ENCODE measurements around the gene CIDEC.
"Not testable (repeated sequence)": the region's sequence is repeated elsewhere in the genome, so short reads cannot be mapped to it uniquely, and the experiment has no call there.

The CIDEC gene

DNA sequence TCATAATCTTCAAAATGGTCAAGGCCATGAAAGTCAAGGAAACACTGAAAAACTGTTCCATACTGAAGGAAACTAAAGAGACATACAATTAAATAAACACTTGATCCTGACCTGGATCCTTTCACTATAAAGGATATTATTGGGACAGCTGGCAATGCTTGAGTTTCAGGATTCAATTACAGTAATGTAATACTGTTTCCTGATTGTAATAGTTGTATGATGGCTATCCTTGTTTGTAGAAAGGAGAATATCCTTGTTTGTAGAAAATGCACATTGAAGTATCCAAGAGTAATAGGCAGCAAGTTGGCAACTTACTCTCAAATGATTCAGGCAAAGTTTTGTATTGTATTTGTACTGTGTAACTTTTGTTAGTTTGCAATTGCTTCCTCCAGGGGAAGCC, 4.6 kb downstream of the CIDEC start:
- DNase-seq (ENCODE audit: low spot score), result no peak
- in situ Hi-C loops (cut with MboI; ENCODE audit: low pct_unique_long_range_greater_than_20kb, low sequenced_read_pairs, unreplicated experiment), result no loop called here
- TF ChIP-seq CTCF (IDR thresholded peaks at IDR 0.05; ENCODE audit: extremely low read depth, insufficient read depth, missing control alignments), result no peak

DNA sequence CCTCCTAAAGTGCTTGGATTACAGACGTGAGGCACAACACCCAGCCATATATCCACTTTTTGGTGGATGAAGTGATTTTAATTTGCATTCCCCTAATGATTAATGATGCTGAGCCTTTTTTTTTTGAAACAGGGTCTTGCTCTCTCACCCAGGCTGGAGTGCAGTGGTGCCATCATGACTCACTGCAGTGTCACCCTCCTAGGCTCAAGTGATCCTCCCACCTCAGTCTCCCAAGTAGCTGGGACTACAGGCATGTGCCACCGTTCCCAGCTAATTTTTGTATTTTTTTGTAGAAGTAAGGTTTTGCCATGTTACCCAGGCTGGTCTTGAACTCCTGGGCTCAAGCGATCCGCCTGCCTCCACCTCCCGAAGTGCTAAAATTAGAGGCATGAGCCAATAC, 8.0 kb downstream of the CIDEC start:
- DNase-seq (ENCODE audit: low spot score); in situ Hi-C loops (cut with MboI; ENCODE audit: low pct_unique_long_range_greater_than_20kb, low sequenced_read_pairs, unreplicated experiment): not testable (repeated sequence)

GRCh38 chr3:9870978-9871377, 9.1 kb downstream of the CIDEC start:
- in situ Hi-C loops (cut with MboI; ENCODE audit: low pct_unique_long_range_greater_than_20kb, low sequenced_read_pairs, unreplicated experiment), result no loop called here
- TF ChIP-seq CTCF (IDR thresholded peaks at IDR 0.05; ENCODE audit: extremely low read depth, insufficient read depth, missing control alignments), result no peak
- DNase-seq (ENCODE audit: low spot score), result no peak

- DNase-seq (ENCODE audit: low spot score), result no peak
- no peak for TF ChIP-seq CTCF (IDR thresholded peaks at IDR 0.05; ENCODE audit: extremely low read depth, insufficient read depth, missing control alignments)
- in situ Hi-C loops (cut with MboI; ENCODE audit: low pct_unique_long_range_greater_than_20kb, low sequenced_read_pairs, unreplicated experiment), result no loop called here
These were observed 10.1 kb downstream of the CIDEC start for GRCh38 chr3:9869955-9870354.

DNA sequence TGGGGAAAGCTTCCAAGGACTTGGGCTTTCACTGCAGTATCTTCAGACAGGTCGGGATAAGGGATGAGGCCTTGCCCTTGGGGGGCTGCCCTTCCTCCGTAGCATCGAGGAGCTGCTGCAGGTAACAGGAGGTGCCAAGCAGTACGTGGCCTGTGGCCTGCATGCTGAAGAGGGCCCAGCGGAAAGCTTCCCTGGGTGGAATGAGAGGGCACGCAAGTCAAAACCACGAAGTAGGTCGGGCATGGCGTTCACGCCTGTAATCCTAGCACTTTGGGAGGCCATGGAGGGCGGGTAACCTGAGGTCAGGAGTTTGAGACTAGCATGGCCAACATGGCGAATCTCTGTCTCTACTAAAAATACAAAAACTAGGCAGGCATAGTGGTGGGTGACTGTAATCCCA, 12.9 kb downstream of the CIDEC start:
- in situ Hi-C loops (cut with MboI; ENCODE audit: low pct_unique_long_range_greater_than_20kb, low sequenced_read_pairs, unreplicated experiment), result no loop called here
- no peak for TF ChIP-seq CTCF (IDR thresholded peaks at IDR 0.05; ENCODE audit: extremely low read depth, insufficient read depth, missing control alignments)
- no peak for DNase-seq (ENCODE audit: low spot score)

- no peak for DNase-seq (ENCODE audit: low spot score)
- TF ChIP-seq CTCF (IDR thresholded peaks at IDR 0.05; ENCODE audit: extremely low read depth, insufficient read depth, missing control alignments), result no peak
- in situ Hi-C loops (cut with MboI; ENCODE audit: low pct_unique_long_range_greater_than_20kb, low sequenced_read_pairs, unreplicated experiment), result no loop called here
These were observed 13.4 kb downstream of the CIDEC start for GRCh38 chr3:9866639-9867038.

DNA sequence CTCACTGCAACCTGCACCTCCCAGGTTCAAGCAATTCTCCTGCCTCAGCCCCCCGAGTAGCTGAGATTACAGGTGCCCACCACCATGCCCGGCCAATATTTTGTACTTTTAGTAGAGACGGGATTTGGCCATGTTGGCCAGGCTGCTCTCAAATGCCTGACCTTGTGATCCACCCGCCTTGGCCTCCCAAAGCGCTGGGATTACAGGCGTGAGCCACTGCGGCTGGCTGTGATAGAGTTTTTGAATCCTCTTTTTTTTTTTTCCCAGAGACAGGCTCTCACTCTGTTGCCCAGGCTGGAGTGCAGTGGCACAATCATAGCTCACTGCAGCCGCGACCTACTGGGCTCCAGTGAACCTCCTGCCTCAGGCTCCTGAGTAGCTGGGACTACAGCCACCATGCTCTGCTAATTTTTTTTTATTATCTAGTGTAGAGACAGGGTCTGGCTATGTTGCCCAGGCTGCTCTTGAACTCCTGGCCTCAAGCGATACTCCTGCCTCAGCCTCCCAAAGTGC, 14.9 kb downstream of the CIDEC start:
- in situ Hi-C loops (cut with MboI; ENCODE audit: low pct_unique_long_range_greater_than_20kb, low sequenced_read_pairs, unreplicated experiment); DNase-seq (ENCODE audit: low spot score): not testable (repeated sequence)

- no peak for TF ChIP-seq CTCF (IDR thresholded peaks at IDR 0.05; ENCODE audit: extremely low read depth, insufficient read depth, missing control alignments)
- in situ Hi-C loops (cut with MboI; ENCODE audit: low pct_unique_long_range_greater_than_20kb, low sequenced_read_pairs, unreplicated experiment), result no loop called here
- no peak for DNase-seq (ENCODE audit: low spot score)
These were observed 15.7 kb downstream of the CIDEC start for GRCh38 chr3:9864200-9864927.

Data from GM13977 (cell line).